K562 (cell line): ENCODE results near the gene ZNF835.

Source experiments
- BCL6 ChIP-seq: fragments of 250-450 bp; sonication (Bioruptor Pico); IDR thresholded peaks from 2 replicates; pipeline ENCODE4 v1.4.0; 2020
- BRD4 ChIP-seq: fragments of 200-600 bp; sonication (generic); IDR thresholded peaks from 2 replicates; pipeline ENCODE4 v1.6.1; 2017; ENCODE audit warnings: inconsistent platforms
- EZH2 ChIP-seq: IDR thresholded peaks from 2 replicates; pipeline ENCODE4 v1.6.1; 2012; ENCODE audit warnings: low read depth, mild to moderate bottlenecking, inconsistent platforms, low read length, borderline replicate concordance
- FOSL1 ChIP-seq: fragments of 200-800 bp; sonication (Bioruptor generic); conservative IDR thresholded peaks from 2 replicates; pipeline ENCODE4 v1.6.1; 2016; ENCODE audit warnings: missing genetic modification characterization, missing compliant biosample characterization
- POLR2AphosphoS5 ChIP-seq: IDR thresholded peaks from 2 replicates; pipeline ENCODE4 v1.6.1; 2011; ENCODE audit warnings: mild to moderate bottlenecking, low read depth, low read length, moderate library complexity; ENCODE audit not compliant: control insufficient read depth, insufficient read depth
- RBM22 ChIP-seq: fragments of 200-400 bp; formaldehyde crosslinking; IDR thresholded peaks from 2 replicates; pipeline ENCODE4 v1.6.1; 2018; ENCODE audit warnings: low read length, low read depth; ENCODE audit not compliant: poor library complexity, severe bottlenecking
- TEAD4 ChIP-seq, 2 experiments: sonication (generic) in 1 of 2; formaldehyde crosslinking in 1 of 2; IDR thresholded peaks; 2 replicates each; pipeline versions ENCODE4 v1.6.1 to v1.8.0; 2012 to 2022; ENCODE audit warnings: borderline replicate concordance in 1 of 2, inconsistent platforms in 1 of 2, low read length in 1 of 2, mild to moderate bottlenecking in 1 of 2, missing genetic modification reagents in 1 of 2
- THRA ChIP-seq: fragments of 450-650 bp; IDR thresholded peaks from 2 replicates; pipeline ENCODE4 v1.6.1; 2017; ENCODE audit warnings: mild to moderate bottlenecking, moderate library complexity
- ZNF274 ChIP-seq: IDR thresholded peaks from 2 replicates; pipeline ENCODE4 v1.6.1; 2011; ENCODE audit warnings: low read depth, mild to moderate bottlenecking, low read length, moderate library complexity, borderline replicate concordance
- TF ChIP-seq, protein P1 (sequence below), 3 experiments: IDR thresholded peaks in 2 of 3; conservative IDR thresholded peaks in 1 of 3; 2 replicates each; pipeline ENCODE4 v1.5.1; 2011 to 2012; ENCODE audit warnings: low read length in 3 of 3, mild to moderate bottlenecking in 3 of 3, control low read depth in 2 of 3, improper control_type of control experiment in 1 of 3, inconsistent platforms in 1 of 3, low read depth in 1 of 3, mixed read lengths in 1 of 3, moderate library complexity in 1 of 3; ENCODE audit not compliant: insufficient read depth in 2 of 3
- TF ChIP-seq, protein P2 (sequence below), 2 experiments: fragments of 450-650 bp; formaldehyde crosslinking in 1 of 2; IDR thresholded peaks; 2 replicates each; pipeline versions ENCODE4 v1.4.0 to v1.6.1; 2014 to 2020; ENCODE audit warnings: mild to moderate bottlenecking in 2 of 2, borderline replicate concordance in 1 of 2, low read depth in 1 of 2

- TF ChIP-seq BRD4 = no peak
- no peak for TF ChIP-seq RBM22
- TF ChIP-seq POLR2AphosphoS5 = no peak
- no peak for TF ChIP-seq THRA
- TF ChIP-seq EZH2 = no peak
- no peak for TF ChIP-seq FOSL1 (tag)
- TF ChIP-seq, protein P1, sequence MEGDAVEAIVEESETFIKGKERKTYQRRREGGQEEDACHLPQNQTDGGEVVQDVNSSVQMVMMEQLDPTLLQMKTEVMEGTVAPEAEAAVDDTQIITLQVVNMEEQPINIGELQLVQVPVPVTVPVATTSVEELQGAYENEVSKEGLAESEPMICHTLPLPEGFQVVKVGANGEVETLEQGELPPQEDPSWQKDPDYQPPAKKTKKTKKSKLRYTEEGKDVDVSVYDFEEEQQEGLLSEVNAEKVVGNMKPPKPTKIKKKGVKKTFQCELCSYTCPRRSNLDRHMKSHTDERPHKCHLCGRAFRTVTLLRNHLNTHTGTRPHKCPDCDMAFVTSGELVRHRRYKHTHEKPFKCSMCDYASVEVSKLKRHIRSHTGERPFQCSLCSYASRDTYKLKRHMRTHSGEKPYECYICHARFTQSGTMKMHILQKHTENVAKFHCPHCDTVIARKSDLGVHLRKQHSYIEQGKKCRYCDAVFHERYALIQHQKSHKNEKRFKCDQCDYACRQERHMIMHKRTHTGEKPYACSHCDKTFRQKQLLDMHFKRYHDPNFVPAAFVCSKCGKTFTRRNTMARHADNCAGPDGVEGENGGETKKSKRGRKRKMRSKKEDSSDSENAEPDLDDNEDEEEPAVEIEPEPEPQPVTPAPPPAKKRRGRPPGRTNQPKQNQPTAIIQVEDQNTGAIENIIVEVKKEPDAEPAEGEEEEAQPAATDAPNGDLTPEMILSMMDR (IDR thresholded peaks at IDR 0.05 in 2 of 3, conservative IDR thresholded peaks at IDR 0.05 in 1 of 3; ENCODE audit: insufficient read depth in 2 of 3, low read depth in 1 of 3, low read length in 3 of 3) = peak in 1 of 3 experiments; percentile 11; a peak in 1 of 6 replicates
- no peak for TF ChIP-seq ZNF274
- TF ChIP-seq TEAD4 (IDR thresholded peaks at IDR 0.05; ENCODE audit: low read length) = no peak
- TF ChIP-seq TEAD4 (CRISPR knock-in tag; IDR thresholded peaks at IDR 0.05; ENCODE audit: borderline replicate concordance) = no peak
- TF ChIP-seq, protein P2, sequence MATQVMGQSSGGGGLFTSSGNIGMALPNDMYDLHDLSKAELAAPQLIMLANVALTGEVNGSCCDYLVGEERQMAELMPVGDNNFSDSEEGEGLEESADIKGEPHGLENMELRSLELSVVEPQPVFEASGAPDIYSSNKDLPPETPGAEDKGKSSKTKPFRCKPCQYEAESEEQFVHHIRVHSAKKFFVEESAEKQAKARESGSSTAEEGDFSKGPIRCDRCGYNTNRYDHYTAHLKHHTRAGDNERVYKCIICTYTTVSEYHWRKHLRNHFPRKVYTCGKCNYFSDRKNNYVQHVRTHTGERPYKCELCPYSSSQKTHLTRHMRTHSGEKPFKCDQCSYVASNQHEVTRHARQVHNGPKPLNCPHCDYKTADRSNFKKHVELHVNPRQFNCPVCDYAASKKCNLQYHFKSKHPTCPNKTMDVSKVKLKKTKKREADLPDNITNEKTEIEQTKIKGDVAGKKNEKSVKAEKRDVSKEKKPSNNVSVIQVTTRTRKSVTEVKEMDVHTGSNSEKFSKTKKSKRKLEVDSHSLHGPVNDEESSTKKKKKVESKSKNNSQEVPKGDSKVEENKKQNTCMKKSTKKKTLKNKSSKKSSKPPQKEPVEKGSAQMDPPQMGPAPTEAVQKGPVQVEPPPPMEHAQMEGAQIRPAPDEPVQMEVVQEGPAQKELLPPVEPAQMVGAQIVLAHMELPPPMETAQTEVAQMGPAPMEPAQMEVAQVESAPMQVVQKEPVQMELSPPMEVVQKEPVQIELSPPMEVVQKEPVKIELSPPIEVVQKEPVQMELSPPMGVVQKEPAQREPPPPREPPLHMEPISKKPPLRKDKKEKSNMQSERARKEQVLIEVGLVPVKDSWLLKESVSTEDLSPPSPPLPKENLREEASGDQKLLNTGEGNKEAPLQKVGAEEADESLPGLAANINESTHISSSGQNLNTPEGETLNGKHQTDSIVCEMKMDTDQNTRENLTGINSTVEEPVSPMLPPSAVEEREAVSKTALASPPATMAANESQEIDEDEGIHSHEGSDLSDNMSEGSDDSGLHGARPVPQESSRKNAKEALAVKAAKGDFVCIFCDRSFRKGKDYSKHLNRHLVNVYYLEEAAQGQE (IDR thresholded peaks at IDR 0.05; ENCODE audit: borderline replicate concordance) = no peak
- TF ChIP-seq, protein P2 (CRISPR knock-in tag; IDR thresholded peaks at IDR 0.05; ENCODE audit: low read depth) = no peak
- TF ChIP-seq BCL6 = no peak
Measured at GRCh38 chr19:56689198-56689597, 17.6 kb upstream of the ZNF835 start.
